Hepatocyte (in vitro differentiated cells): ENCODE measurements around the gene TPPP. TPM values are rescaled to one million over a fixed set of nuclear protein-coding genes. Genes with fewer than 3 reads are reported as not detected.
"Not testable (repeated sequence)": the region's sequence is repeated elsewhere in the genome, so short reads cannot be mapped to it uniquely, and the experiment has no call there.

Source experiments
- DNase-seq: peaks from one replicate; pipeline ENCODE4 v3.0.0-alpha.2; 2016; ENCODE audit warnings: low spot score
- H2AFZ ChIP-seq: fragments of 200-600 bp; sonication (generic); 2 replicates; pipeline ENCODE4 v1.6.0; 2016; ENCODE audit warnings: antibody characterized with exemption, mild to moderate bottlenecking
- H3K27ac ChIP-seq: fragments of 200-600 bp; sonication (generic); 2 replicates; pipeline ENCODE4 v1.5.1; 2016; ENCODE audit warnings: mild to moderate bottlenecking
- H3K27me3 ChIP-seq: fragments of 200-600 bp; sonication (generic); 2 replicates; pipeline ENCODE4 v1.6.1; 2016
- H3K36me3 ChIP-seq: fragments of 200-600 bp; sonication (generic); replicated peaks from 2 replicates; pipeline ENCODE4 v1.5.1; 2016; ENCODE audit warnings: low read depth; ENCODE audit not compliant: insufficient read depth
- H3K4me1 ChIP-seq: fragments of 200-600 bp; sonication (generic); 2 replicates; pipeline ENCODE4 v1.5.1; 2016; ENCODE audit warnings: mild to moderate bottlenecking, moderate library complexity; ENCODE audit not compliant: insufficient read depth
- H3K4me2 ChIP-seq: fragments of 200-600 bp; sonication (generic); 2 replicates; pipeline ENCODE4 v1.6.0; 2016
- H3K4me3 ChIP-seq: fragments of 200-600 bp; sonication (generic); 2 replicates; pipeline ENCODE4 v1.5.1; 2016; ENCODE audit warnings: mild to moderate bottlenecking
- H3K79me2 ChIP-seq: fragments of 200-600 bp; sonication (generic); 2 replicates; pipeline ENCODE4 v1.6.0; 2017; ENCODE audit warnings: mild to moderate bottlenecking
- H3K9me2 ChIP-seq: fragments of 200-600 bp; sonication (generic); replicated peaks from 2 replicates; pipeline ENCODE4 v1.6.0; 2017; ENCODE audit warnings: mild to moderate bottlenecking; ENCODE audit not compliant: insufficient read depth
- H3K9me3 ChIP-seq: fragments of 200-600 bp; sonication (generic); 2 replicates; pipeline ENCODE4 v1.5.1; 2016; ENCODE audit warnings: low read depth, mild to moderate bottlenecking
- H4K20me1 ChIP-seq: fragments of 200-600 bp; sonication (generic); 2 replicates; pipeline ENCODE4 v1.6.0; 2016; ENCODE audit warnings: mild to moderate bottlenecking; ENCODE audit not compliant: insufficient read depth, poor library complexity, severe bottlenecking
- EZH2 ChIP-seq: fragments of 200-600 bp; sonication (generic); IDR thresholded peaks from 2 replicates; pipeline ENCODE4 v1.6.1; 2016; ENCODE audit warnings: antibody characterized with exemption, mild to moderate bottlenecking, borderline replicate concordance
- EZH2phosphoT487 ChIP-seq: fragments of 200-600 bp; sonication (generic); IDR thresholded peaks from one replicate; pipeline ENCODE4 v1.6.1; 2018; ENCODE audit warnings: antibody characterized with exemption, mild to moderate bottlenecking, low read depth, moderate library complexity; ENCODE audit not compliant: unreplicated experiment, severe bottlenecking
- WGBS: methylation state at CpG from one replicate; pipeline ENCODE4 v1.1.6; 2016; ENCODE audit warnings: low lambda C conversion rate; ENCODE audit errors: missing lambda C conversion rate; 5-methylcytosine and 5-hydroxymethylcytosine counted together
- polyA plus RNA-seq: library from polyadenylated mRNA; unstranded; fragments of >200 nt; fragmentation: Nextera tagmentation; extraction: Ambion mirVana; gene quantifications from 2 replicates; pipeline ENCODE4 v1.2.1, GENCODE V29; 2016
- total RNA-seq: library from RNA; depleted of rRNA; stranded (reverse); fragments of >200 nt; gene quantifications from 2 replicates; pipeline ENCODE4 v1.2.3, GENCODE V29; 2014
- TF ChIP-seq, protein P1 (sequence below): fragments of 200-600 bp; sonication (generic); IDR thresholded peaks from 2 replicates; pipeline ENCODE4 v1.5.1; 2016; ENCODE audit warnings: antibody characterized with exemption, mild to moderate bottlenecking; ENCODE audit not compliant: poor library complexity

The TPPP gene
- total and polyA plus RNA-seq, 2 experiments from 2014 or later: 2.0 to 4.3 TPM

DNA sequence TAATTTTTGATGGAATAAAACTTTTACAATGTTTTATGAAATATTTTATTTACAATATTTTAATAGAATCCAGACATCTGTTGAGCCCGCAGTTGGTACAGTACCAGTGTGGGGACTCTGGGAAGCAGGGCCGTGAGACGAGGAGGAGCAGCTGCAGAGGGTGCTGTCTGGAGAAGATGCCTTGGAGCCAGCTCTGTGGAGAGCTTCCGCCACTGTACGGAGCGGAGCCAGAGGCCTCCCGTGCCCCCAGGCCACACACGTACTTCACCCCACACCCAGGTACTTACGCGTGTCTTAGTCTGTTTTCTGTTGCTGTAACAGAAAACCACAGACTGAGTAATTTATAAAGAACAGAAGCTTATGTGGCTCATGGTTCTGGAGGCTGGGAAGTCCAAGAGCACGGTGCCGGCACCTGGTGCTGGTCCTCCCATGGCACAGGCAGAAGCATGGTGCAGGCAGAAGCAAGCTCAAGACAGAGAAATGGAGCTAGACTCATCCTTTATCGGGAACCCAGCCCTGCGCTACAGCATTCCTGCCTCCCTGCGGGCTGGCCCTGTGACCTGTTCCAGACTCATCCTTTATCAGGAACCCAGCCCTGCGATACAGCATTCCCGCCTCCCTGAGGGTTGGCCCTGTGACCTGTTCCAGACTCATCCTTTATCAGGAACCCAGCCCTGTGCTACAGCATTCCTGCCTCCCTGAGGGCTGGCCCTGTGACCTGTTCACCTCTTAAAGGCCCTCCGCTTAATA, 57.7 kb downstream of the TPPP start:
- Histone ChIP-seq H3K9me3 (no peaks in the 10 kb centered on the region), H3K4me3 (no peak overlapping the region), H3K4me2 (no peak overlapping the region), H4K20me1 (no peaks in the 10 kb centered on the region), H3K9me2 (no peaks in the 10 kb centered on the region), H3K4me1 (no peaks in the 10 kb centered on the region), H2AFZ (no peak overlapping the region), H3K36me3 (no peaks in the 10 kb centered on the region), H3K27ac (no peak overlapping the region), H3K27me3 (no peaks in the 10 kb centered on the region), H3K79me2 (no peaks in the 10 kb centered on the region)
- no peak for TF ChIP-seq EZH2
- no peak for DNase-seq
- WGBS: 96% methylated on average over 18 of the region's 18 CpGs

DNA sequence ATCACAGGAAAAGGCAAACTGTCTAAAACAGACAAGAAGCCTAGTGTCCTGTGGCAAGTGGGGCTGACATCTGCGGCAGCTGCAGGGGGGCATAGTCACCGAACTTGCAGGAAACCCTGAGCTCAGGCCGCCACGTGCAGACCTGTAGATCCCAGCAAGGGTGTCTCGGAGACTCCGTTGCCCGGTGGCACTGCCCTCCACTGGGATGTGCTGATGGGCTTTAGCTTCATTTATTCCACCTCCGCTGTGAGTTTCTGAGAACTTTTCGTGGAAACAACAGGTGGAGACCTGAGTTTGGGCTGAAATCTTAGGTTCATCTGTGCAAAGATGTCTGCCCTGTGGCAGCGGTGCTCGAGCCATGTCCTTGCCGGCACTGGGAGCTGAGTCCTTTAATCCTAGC, 59.0 kb downstream of the TPPP start:
- H3K9me2 ChIP-seq: no peaks in the 10 kb centered on the region
- 92% methylated on average over 12 of the region's 12 CpGs for WGBS
- H3K4me3 ChIP-seq: no peak overlapping the region
- H3K4me2 ChIP-seq: no peak overlapping the region
- no peaks in the 10 kb centered on the region for H4K20me1 ChIP-seq
- no peaks in the 10 kb centered on the region for H3K27me3 ChIP-seq
- TF ChIP-seq EZH2: no peak
- TF ChIP-seq EZH2phosphoT487: no peak
- TF ChIP-seq, protein P1, sequence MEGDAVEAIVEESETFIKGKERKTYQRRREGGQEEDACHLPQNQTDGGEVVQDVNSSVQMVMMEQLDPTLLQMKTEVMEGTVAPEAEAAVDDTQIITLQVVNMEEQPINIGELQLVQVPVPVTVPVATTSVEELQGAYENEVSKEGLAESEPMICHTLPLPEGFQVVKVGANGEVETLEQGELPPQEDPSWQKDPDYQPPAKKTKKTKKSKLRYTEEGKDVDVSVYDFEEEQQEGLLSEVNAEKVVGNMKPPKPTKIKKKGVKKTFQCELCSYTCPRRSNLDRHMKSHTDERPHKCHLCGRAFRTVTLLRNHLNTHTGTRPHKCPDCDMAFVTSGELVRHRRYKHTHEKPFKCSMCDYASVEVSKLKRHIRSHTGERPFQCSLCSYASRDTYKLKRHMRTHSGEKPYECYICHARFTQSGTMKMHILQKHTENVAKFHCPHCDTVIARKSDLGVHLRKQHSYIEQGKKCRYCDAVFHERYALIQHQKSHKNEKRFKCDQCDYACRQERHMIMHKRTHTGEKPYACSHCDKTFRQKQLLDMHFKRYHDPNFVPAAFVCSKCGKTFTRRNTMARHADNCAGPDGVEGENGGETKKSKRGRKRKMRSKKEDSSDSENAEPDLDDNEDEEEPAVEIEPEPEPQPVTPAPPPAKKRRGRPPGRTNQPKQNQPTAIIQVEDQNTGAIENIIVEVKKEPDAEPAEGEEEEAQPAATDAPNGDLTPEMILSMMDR: no peak
- no peaks in the 10 kb centered on the region for H3K36me3 ChIP-seq
- no peak overlapping the region for H2AFZ ChIP-seq
- H3K79me2 ChIP-seq: no peaks in the 10 kb centered on the region
- no peaks in the 10 kb centered on the region for H3K4me1 ChIP-seq
- no peak overlapping the region for H3K27ac ChIP-seq
- DNase-seq: no peak
- H3K9me3 ChIP-seq: no peaks in the 10 kb centered on the region

DNA sequence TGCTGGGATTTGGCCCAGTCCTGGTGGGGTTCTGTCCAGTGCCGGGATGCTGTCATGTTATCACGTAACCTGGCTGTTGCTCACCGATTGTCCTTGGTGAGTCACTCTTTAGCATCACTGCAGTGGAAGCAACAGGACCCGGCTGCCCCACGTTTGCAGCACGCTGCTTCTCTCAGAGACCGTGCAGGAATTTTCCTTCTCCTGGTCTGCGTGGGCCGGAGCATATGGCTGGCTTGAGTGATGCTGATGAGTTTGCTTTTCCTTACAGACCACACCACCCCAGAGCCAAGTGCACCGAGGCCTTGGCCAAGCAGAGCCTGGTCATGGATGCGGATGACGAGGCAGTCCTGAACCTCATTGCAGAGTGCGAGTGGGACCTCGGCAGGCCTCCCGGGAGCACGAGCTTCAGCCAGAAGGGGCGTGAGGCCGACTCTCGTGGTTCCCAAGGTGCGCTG, 59.6 kb downstream of the TPPP start:
- Histone ChIP-seq H3K4me2 (no peak overlapping the region), H4K20me1 (no peaks in the 10 kb centered on the region), H3K4me1 (no peaks in the 10 kb centered on the region), H3K36me3 (no peaks in the 10 kb centered on the region), H2AFZ (no peak overlapping the region), H3K9me3 (no peaks in the 10 kb centered on the region), H3K27me3 (no peaks in the 10 kb centered on the region), H3K79me2 (no peaks in the 10 kb centered on the region), H3K27ac (no peak overlapping the region), H3K4me3 (no peak overlapping the region), H3K9me2 (no peaks in the 10 kb centered on the region)
- TF ChIP-seq EZH2phosphoT487: no peak
- TF ChIP-seq EZH2: no peak
- TF ChIP-seq, protein P1: no peak
- WGBS: 87% methylated on average over 20 of the region's 20 CpGs
- no peak for DNase-seq

DNA sequence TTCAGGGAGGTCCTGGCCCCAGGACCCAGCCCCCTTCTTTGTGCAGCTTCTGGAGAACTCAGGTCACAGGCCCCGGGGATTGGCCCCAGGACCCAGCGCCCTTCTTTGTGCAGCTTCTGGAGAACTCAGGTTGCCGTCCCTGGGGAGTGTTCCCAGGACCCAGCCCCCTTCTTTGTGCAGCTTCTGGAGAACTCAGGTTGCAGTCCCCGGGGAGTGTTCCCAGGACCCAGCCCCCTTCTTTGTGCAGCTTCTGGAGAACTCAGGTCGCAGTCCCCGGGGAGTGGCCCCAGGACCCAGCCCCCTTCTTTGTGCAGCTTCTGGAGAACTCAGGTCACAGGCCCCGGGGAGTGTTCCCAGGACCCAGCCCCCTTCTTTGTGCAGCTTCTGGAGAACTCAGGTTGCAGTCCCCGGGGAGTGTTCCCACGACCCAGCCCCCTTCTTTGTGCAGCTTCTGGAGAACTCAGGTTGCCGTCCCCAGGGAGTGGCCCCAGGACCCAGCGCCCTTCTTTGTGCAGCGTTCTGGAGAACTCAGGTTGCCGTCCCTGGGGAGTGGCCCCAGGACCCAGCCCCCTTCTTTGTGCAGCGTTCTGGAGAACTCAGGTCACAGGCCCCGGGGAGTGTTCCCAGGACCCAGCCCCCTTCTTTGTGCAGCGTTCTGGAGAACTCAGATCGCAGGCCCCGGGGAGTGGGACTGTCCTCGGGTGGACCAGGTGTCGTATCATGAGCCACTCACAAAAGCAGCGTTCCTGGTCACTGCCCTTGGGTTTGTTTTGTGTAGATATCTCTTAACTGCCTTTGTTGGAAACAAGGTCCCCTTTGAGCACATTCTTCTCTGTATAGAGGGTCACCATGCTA, 64.6 kb downstream of the TPPP start:
- 88% methylated on average over 18 of the region's 21 CpGs for WGBS
- H2AFZ ChIP-seq, H4K20me1 ChIP-seq, H3K9me2 ChIP-seq, H3K9me3 ChIP-seq, H3K27me3 ChIP-seq, H3K79me2 ChIP-seq, DNase-seq, H3K4me1 ChIP-seq, H3K4me2 ChIP-seq, H3K36me3 ChIP-seq, H3K4me3 ChIP-seq, H3K27ac ChIP-seq: not testable (repeated sequence)
